Colon (tissue), 2 donors: Measurements from ENCODE around the gene CABP1.

Experiments used
- FAIRE-seq: peaks from 2 replicates; lab custom pipeline; 2012; peaks lifted over from hg19 to GRCh38; lab: Jason Lieb, UNC
- donor health status: control.
- donor health status: control.

Gene CABP1

DNA sequence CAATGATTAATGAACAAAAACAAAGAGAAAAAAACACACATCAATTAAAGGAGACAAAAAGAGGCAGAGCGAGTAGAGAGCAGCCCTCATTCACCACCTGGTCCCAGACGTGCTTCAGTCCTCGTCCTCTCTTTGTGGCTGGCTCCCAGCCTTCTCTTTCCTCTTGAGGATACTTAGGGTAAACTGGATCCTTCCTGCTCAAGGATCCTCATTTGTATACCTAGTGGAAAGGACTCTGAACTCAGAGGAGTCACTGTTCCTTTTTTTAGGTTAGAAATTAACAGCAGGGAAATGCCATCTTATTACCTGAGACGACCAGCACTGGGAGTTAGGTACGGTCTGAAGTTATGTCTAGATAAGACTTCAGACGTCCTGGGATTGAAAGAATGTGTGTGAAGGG lies 56.2 kb downstream of the CABP1 start:
- no peak for FAIRE-seq

DNA sequence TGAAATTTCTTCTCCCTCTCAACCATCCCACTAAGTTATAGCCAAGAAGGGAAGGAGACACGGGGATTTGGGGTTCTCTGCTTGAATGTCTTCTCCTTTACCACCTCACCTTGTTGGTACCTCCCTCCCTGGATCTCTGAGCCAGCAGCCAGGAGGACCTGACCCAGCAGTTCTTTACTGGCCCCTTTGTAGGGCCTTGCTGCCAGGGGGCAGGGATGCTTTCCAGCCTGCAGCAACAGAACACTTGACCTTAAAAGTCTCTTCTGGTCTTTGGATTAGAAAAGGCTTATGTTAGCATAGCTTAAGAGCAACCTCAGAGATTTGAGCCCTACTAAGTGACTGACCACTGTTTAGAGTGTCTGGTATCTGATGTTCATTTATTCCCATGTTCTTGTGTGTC lies 56.9 kb downstream of the CABP1 start:
- no peak for FAIRE-seq

DNA sequence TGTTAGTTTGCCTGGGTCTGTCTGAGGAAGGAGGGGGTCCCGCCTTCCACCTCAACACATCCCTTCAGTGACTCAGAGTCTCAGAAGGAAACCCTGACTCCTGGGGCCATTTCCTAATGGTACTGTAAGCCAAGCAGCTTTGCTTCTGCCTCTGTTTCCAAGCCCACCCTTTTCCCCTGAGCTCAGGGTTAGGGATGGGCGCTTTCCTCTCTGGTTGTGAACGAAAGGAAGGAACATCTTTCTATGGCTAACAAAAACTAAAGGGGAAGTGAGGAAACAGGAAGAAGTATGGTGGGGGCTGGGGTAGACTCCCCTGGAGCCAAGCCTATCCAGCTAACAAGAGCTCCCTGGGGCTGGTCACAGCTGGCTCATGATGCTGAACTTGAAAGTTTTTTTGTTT lies 58.2 kb downstream of the CABP1 start:
- FAIRE-seq: no peak

DNA sequence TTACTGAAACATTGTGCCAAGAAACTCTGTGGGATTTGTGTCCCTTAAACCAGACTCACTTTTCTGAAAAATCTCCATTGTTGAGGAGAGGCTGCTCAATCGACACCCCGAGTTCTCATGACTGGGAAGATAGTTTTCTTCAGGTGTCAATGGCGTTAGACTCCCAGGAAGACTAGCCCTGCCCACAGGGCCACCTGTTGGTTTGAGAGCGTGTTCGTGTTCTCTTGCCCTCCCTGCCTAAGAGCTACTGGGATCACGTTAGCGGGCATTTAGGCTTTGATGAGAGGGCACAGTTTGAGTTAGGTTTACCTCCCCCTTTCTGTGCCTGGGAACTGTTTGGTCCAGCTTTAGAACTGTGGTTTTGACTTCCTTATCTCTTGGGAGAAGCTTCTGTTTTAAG lies 59.1 kb downstream of the CABP1 start:
- FAIRE-seq: no peak

DNA sequence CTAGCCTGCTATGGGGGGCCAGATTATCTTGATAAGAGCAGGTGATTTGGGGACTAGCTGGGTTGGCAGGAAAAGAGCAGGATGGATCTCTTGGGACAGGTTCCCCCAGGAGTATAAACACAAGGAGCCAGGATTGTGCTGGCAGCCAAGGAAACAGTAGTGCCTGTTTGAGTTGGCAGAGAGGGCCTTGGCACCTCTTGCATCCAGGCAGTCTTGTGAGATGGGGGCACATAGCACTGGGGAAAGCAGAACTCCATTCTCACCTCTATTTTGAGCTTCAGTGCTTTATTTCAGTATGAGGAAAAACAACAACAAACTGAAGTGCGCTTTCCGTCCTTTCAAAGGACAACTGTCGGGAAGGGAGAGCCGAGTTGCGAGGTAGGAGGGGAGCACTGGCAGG lies 60.5 kb downstream of the CABP1 start:
- no peak for FAIRE-seq

DNA sequence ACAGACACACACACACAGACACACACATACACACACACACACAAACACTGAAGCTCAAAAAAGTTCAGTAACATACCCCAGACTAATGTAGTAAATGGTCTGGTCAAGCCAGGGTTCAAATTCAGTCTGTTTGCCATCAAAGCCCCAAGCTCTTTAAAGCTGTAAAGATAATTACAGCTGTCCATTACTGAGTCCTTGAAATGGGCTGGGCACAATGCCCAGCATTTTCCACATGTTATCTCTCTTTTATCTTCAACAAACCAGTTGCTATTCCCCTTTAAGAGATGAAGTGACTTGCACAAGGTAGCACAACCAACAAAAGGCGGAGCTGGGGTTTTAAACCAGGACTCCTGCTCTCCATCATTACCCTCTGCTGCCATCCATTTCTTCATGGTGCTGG lies 62.2 kb downstream of the CABP1 start:
- no peak for FAIRE-seq

DNA sequence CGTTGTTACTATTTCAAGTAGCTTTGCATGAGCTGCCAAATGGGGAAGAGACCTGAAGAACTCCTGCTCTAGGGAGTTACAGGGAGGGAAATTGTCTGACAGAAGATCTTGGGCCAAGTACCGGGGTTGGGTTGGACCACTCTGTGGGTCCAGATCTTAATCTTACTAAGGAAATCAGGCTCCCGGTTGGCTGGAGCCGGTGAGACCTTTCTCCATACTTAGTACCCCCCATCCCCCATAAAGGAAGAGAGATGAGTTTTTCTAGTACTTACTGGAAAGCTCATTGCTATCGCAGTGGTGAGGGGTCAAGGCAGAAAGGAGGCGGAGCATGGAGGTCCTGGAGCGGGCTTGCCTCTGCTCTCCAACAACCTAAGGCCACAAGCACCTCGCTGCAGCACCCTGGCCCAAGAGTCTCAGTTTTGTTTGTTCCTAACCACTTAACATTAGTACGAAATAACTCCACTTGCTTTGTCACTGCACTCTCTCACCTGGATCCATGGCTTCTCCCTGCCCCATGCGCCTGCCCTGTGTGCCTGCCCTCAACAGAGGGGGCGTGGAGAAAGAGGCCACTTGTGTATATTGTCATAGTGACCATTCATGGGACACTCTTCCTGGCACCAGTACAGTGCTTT lies 63.0 kb downstream of the CABP1 start:
- no peak for FAIRE-seq

DNA sequence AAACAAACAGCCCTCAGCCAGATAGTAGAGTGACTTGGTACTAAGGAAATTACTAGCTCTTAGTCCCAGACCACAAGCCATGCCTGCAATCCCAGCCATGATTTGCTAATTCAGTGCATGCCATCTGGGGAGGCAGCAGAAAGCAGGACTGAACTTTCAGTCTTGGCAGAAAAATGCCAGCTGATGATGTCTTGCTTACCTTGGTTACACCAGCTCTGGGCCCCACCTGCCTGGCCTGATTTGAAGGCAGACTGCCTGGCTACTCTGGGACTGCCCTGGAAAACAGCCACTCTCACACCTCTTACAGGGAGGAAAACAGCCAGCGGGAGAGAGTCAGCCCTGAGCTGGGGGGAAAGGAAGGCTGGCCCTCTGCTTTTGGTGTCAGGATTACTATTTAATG lies 65.2 kb downstream of the CABP1 start:
- FAIRE-seq: no peak

DNA sequence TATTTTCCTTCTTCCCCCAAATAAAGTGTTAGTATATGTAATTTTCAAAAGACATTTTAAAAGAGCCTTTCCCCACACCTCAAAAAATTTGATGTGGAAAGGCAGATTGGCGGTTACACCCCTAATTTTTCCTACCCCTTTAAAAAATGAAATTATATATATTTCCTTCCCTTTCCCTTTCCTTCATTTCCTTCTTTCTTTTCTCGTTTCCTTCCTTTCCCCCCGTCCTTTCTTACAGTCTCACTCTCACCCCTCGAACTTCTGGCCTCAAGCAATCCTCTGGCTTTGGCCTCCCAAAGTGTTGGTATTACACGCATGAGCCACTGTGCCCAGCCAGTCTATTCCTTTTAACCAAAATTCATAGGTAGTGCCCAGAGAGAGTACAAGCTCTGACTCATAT lies 65.6 kb downstream of the CABP1 start:
- no peak for FAIRE-seq

DNA sequence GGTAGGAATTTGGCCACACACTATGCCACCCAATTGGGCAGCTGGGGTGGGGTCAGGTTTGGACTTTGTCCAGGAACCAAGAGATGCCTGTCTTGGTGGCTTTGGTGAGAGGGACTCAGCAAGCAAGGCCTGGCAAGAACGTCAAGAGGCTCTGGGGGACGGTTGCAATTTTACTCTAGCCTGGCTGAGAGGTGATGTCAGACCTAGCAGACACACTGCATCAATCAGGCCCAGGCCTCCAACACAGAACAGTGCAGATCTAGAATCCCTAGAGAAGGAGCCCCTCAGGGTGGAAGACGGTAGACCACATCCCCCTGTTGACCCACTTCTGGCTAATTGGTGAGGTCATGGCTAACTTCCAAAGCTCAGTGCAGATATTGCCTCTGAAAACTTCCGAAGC lies 68.2 kb downstream of the CABP1 start:
- FAIRE-seq: no peak

DNA sequence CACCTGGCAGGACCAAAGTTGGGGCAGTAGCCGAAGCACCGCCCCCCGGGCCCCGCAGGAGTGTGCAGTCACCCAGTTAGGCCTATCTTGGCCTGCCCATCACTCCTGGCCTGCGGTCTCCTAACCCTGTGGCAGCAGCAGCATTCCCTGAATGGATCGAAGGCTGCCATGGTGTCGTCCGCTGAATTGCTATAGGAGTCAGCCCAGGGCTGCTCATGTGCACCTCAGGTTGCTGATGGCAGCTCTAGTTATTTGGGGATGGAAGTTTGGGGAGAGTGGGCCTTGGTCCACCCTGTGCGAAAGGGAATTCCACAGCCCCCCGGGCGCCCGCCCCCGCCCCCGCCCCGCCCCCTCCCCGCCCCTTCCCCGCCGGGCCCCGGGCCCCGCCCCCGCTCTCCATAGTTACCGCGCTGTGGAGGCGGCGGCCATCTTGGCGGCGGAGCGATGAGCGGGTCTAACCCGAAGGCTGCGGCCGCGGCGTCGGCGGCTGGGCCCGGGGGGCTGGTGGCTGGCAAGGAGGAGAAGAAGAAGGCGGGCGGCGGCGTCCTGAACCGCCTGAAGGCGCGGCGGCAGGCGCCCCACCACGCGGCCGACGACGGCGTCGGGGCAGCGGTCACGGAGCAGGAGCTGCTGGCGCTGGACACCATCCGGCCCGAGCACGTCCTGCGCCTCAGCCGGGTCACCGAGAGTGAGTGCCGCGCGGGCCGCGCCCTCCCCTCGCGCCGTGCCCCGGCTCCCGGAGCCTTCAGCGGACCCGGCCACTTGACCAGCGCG lies 69.8 kb downstream of the CABP1 start, which contains the start of gene UNC119B:
Gene UNC119B (plus strand): TSS at position 428 of the 774 bp plus-strand sequence. CDS start 17 bp downstream, at position 445.
- no peak for FAIRE-seq

DNA sequence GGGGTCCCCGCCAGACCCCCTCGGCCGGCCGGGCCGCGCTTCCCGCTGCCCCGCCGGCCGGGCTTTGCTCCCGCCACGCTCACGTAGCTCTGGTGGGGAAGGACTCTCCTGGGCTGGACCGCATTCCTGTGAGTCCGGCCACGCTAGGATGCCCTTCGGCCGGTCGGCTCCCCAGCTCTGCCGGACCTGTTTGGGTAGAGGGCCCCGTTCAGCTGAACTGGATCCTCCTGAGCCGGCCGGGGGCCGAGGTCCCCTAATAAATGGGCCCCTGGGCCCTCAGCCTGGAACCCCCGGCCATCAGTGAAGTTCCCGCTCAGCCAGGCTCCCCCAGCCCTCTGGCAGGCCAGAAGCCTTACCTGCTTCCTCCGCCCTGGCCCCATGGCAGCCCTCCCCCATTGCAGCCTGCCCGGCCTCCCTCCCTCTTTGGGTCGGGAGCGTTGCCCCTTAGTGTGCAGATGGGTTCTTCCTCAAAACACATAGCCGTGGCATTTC lies 70.4 kb downstream of the CABP1 start:
- no peak for FAIRE-seq

DNA sequence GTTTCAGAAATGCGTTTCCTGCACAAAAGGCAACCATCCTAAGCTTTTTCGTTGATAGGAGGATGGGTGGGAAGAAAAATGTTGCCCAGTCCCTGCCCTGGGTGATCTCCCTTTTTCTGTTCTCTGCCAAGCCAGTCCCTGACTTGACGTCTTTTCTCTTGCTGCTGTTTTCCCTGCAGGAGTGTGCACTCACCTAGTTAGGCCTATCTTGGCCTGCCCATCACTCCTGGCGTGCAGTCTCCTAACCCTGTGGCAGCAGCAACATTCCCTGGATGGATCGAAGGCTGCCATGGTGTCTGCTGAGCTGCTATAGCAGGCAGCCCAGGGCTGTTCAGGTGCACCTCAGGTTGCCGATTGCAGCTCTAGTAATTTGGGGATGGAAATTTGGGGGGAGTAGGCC lies 71.0 kb downstream of the CABP1 start:
- no peak for FAIRE-seq

DNA sequence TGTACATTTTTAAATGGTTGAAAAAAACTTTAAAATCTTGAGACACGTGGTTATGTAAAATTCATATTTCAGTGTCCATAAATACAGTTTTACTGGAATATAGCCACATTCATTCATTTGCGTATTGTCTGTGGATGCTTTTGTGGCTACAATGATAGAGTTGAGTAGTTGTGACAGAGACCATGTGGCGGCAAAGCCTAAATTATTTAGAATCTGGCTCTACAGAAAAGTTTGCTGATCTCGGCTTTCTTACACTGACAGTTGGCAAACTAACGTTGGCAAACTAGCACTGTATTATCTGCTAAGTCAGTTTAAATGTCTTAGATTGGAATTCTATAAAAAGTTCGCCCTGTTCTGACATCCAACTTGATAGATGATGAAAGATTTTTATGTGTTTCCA lies 72.2 kb downstream of the CABP1 start:
- FAIRE-seq: no peak

DNA sequence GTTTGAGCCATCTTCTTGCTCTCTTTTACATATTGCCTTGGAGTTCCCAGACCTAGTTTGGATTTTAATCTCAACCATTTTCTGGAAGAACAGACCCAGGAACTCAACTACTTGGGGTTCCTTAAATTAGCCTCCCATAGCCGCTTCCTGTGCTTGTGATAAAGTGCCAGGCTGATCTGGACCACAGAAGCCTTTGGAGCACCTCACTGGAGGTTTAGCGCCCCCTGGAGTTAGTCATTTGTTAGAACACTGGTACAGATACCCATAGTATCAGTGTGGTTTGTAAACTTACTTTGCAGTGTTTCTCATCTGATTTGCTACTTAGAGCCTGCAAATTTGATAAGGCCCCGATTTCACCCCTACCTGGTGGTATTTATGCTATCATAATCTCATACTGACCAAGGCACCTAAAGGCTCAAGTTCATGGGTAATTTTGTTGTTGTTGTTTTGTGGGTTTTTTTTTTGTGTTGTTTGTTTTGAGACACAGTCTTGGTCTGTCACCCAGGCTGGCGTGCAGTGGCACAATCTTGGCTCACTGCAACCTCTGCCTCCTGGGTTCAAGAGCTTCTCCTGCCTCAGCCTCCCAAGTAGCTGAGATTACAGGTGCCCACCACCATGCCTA lies 73.5 kb downstream of the CABP1 start:
- no peak for FAIRE-seq
